Activated naive CD4-positive, alpha-beta T cell treated with anti-CD3 and anti-CD28 coated beads, Interleukin-2, amount 10 ng/mL, durations not matched to agents 5 hours and 36 hours (primary cell): Measurements from ENCODE around the gene NAP1L2. TPM values are rescaled to one million over a fixed set of nuclear protein-coding genes. Genes with fewer than 3 reads are reported as not detected.

Source experiments
- total RNA-seq, 2 experiments: library from RNA; stranded (reverse); gene quantifications; one replicate each; pipeline ENCODE4 v1.2.3, GENCODE V29; 2021

The NAP1L2 gene, protein sequence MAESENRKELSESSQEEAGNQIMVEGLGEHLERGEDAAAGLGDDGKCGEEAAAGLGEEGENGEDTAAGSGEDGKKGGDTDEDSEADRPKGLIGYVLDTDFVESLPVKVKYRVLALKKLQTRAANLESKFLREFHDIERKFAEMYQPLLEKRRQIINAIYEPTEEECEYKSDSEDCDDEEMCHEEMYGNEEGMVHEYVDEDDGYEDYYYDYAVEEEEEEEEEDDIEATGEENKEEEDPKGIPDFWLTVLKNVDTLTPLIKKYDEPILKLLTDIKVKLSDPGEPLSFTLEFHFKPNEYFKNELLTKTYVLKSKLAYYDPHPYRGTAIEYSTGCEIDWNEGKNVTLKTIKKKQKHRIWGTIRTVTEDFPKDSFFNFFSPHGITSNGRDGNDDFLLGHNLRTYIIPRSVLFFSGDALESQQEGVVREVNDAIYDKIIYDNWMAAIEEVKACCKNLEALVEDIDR
- 1 to 10 TPM; 2.1 to 2.5 TPM for total RNA-seq

DNA sequence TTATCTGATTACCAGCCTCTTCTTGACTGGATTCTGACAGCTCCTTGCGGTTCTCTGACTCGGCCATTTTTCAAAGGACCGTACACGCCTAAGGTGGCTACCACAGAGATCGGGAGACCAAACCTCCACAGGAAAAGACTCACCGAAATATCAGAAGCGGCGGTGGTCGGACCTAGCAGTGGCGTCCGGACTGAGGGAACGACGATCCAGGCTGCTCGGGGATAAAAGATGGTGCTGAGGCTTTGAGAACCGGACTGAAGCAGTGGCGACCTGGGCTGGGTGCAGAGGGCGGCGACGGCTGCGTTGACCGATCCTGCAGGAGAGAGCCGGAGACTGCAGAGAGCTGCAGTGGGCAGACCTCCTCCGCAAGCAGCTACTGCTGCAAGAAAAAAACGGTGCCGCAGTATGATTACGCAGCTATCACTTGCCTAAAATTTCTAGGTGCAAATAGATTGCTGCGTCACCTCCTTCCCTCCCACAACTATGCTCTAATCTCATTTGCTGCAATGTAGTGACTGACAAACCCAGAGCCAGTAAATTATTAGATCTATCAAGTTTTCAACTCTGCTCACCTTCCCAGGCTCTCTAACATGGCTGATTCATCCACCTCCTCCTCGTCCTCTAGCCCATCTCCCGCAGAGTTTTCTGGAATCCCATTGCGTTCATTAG lies at the start of gene NAP1L2:
Gene NAP1L2 (minus strand): TSS at position 426 of the 669 bp plus-strand sequence. CDS start 359 bp downstream, at position 67.

Other genes starting within 250 kb of the NAP1L2 start
- not detected for gene PABPC1L2B, start 211.9 kb downstream of the NAP1L2 start, total RNA-seq
- not detected for gene PABPC1L2A, start 135.3 kb downstream of the NAP1L2 start, total RNA-seq
- not detected for gene CDX4, start 232.2 kb upstream of the NAP1L2 start, total RNA-seq